Measurements from ENCODE around the gene LYAR.

The LYAR gene

DNA sequence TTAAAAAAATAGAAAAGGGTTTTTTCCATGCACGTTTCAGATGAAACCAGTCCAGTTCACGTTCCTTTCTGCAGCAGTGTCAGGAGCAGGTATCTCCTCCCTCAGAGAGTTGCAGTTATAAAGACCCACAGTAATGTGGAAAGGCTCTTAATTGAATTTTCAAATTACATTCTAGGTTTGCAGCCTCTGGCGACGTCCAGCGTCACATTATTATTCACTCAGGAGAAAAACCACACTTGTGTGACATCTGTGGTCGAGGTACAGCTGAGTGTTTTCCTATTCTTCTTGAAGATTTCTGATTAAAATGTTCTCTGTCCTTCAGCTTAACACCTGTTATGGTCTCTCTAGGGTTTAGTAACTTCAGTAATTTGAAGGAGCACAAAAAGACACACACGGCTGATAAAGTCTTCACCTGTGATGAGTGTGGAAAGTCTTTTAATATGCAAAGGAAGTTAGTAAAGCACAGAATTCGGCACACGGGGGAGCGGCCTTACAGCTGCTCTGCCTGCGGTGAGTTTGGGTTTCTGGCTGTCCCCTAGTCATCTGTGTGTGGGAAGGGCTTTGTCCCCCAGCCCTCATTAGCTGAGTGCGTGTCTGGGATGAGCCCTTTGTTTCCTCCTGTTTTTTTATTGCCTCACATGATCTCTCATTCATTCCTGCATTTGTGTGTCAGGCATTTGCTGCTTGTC is 25.7 kb upstream of the LYAR start:
- peak overlapping the region; percentile 31; the same call in 1 of the 2 replicates for H3K9ac ChIP-seq (ENCODE audit: low read length)
- no peaks in the 10 kb centered on the region for H3K9me2 ChIP-seq (ENCODE audit: low read depth, low read length)
- H3K79me2 ChIP-seq (ENCODE audit: insufficient read depth, low read length), result no peaks in the 10 kb centered on the region
- H3K4me2 ChIP-seq (ENCODE audit: low read length), result peak overlapping the region; percentile 43
- H3K36me3 ChIP-seq (ENCODE audit: insufficient read depth, low read length), result peaks cover 7% of the 10 kb centered on the region
- no peak overlapping the region for H2AFZ ChIP-seq (ENCODE audit: low read length)
- no peaks in the 10 kb centered on the region for H4K20me1 ChIP-seq (ENCODE audit: insufficient read depth, low read length)
- no peaks in the 10 kb centered on the region for H3K27me3 ChIP-seq (ENCODE audit: insufficient read depth, low read length)
- H3K9me3 ChIP-seq (ENCODE audit: low read length), result no peaks in the 10 kb centered on the region
- H3K27ac ChIP-seq (ENCODE audit: low read depth, low read length, poor library complexity, severe bottlenecking), result peak overlapping the region; percentile 90
- TF ChIP-seq CTCF (IDR thresholded peaks at IDR 0.05; ENCODE audit: low read length), result no peak
- no peak for TF ChIP-seq EZH2 (IDR thresholded peaks at IDR 0.05; ENCODE audit: borderline replicate concordance, low read length)
- peaks cover 66% of the 10 kb centered on the region for H3K4me1 ChIP-seq (ENCODE audit: insufficient read depth, low read length, severe bottlenecking)
- no peak overlapping the region for H3K4me3 ChIP-seq (ENCODE audit: low read depth, low read length, poor library complexity, severe bottlenecking)
- no peaks in the 10 kb centered on the region for H3F3A ChIP-seq (ENCODE audit: insufficient read depth, low read length)

DNA sequence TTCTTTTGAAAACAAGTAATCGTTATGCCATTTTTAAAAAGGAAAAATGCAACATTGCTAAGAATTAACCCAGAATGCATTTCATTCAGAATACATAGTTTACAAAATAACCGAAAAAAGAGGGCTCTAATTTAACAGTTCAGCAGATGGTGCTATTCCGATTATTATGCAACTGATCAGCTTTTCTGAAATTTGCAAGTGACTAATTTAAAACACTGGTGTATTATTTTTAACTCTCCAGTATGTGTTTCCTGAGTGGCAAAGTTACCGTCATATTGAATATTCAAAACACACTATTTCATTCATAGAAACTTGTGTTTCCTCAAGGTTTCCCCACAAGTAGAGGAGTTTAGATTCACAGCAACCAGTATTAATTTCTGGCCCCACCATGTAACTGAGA is 21.2 kb upstream of the LYAR start:
- Histone ChIP-seq H2AFZ (ENCODE audit: low read length) (no peak overlapping the region), H3K4me3 (ENCODE audit: low read depth, low read length, poor library complexity, severe bottlenecking) (no peak overlapping the region), H3K9ac (ENCODE audit: low read length) (no peak overlapping the region), H3K36me3 (ENCODE audit: insufficient read depth, low read length) (no peaks in the 10 kb centered on the region), H3K79me2 (ENCODE audit: insufficient read depth, low read length) (no peaks in the 10 kb centered on the region), H3K9me3 (ENCODE audit: low read length) (no peaks in the 10 kb centered on the region), H3K4me1 (ENCODE audit: insufficient read depth, low read length, severe bottlenecking) (peaks cover 53% of the 10 kb centered on the region), H3K27ac (ENCODE audit: low read depth, low read length, poor library complexity, severe bottlenecking) (no peak overlapping the region), H3K9me2 (ENCODE audit: low read depth, low read length) (no peaks in the 10 kb centered on the region), H4K20me1 (ENCODE audit: insufficient read depth, low read length) (no peaks in the 10 kb centered on the region), H3F3A (ENCODE audit: insufficient read depth, low read length) (no peaks in the 10 kb centered on the region), H3K4me2 (ENCODE audit: low read length) (no peak overlapping the region), H3K27me3 (ENCODE audit: insufficient read depth, low read length) (no peaks in the 10 kb centered on the region)
- no peak for TF ChIP-seq CTCF (IDR thresholded peaks at IDR 0.05; ENCODE audit: low read length)
- TF ChIP-seq EZH2 (IDR thresholded peaks at IDR 0.05; ENCODE audit: borderline replicate concordance, low read length), result no peak

DNA sequence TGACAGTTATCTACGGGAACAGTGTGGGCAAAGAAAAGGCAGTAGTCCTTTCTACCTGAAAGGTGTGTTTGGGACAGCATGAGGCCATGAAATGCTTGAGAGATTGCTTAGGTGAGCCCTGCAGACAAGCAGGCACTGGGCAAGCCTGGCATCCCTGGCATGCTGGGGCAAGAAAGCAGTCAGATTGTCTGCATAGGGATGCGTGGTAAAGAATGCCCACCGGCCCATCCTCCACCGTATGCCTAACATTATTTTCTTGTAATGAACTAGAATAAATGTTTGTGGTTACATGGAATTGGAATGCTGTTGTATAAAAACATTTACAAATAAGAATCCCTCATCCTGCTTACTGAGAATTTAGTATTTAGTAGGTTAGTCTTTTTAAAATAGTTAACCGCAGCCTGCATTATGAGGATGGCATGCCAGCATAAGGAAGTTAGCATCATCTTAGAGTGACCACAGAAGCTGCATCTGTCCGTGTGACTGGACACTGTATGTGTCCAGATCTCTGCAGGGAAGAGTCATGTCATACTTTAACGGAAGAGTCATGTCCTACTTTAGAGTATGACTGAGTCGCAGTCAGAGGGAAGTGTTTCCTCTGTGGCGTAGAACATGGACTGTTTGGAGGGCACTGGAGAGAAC is 19.0 kb upstream of the LYAR start:
- H4K20me1 ChIP-seq (ENCODE audit: insufficient read depth, low read length), result no peaks in the 10 kb centered on the region
- H3F3A ChIP-seq (ENCODE audit: insufficient read depth, low read length), result no peaks in the 10 kb centered on the region
- H3K9me2 ChIP-seq (ENCODE audit: low read depth, low read length), result no peaks in the 10 kb centered on the region
- no peaks in the 10 kb centered on the region for H3K27me3 ChIP-seq (ENCODE audit: insufficient read depth, low read length)
- no peaks in the 10 kb centered on the region for H3K79me2 ChIP-seq (ENCODE audit: insufficient read depth, low read length)
- no peaks in the 10 kb centered on the region for H3K9me3 ChIP-seq (ENCODE audit: low read length)
- H3K27ac ChIP-seq (ENCODE audit: low read depth, low read length, poor library complexity, severe bottlenecking), result no peak overlapping the region
- peaks cover 30% of the 10 kb centered on the region for H3K4me1 ChIP-seq (ENCODE audit: insufficient read depth, low read length, severe bottlenecking)
- no peak overlapping the region for H3K4me2 ChIP-seq (ENCODE audit: low read length)
- no peak overlapping the region for H2AFZ ChIP-seq (ENCODE audit: low read length)
- no peak overlapping the region for H3K4me3 ChIP-seq (ENCODE audit: low read depth, low read length, poor library complexity, severe bottlenecking)
- H3K36me3 ChIP-seq (ENCODE audit: insufficient read depth, low read length), result no peaks in the 10 kb centered on the region
- no peak overlapping the region for H3K9ac ChIP-seq (ENCODE audit: low read length)
- TF ChIP-seq CTCF (IDR thresholded peaks at IDR 0.05; ENCODE audit: low read length), result no peak
- TF ChIP-seq EZH2 (IDR thresholded peaks at IDR 0.05; ENCODE audit: borderline replicate concordance, low read length), result no peak

Measured in OCI-LY1 (cell line).